C4-2B (cell line): ENCODE results near the gene TBC1D22A.

Experiments used
- ZFX ChIP-seq: fragments of 450-650 bp; IDR thresholded peaks from 2 replicates; pipeline ENCODE4 v1.6.1; 2017
- TF ChIP-seq, protein P1 (sequence below): fragments of 450-650 bp; conservative IDR thresholded peaks from 2 replicates; pipeline ENCODE4 v1.5.1; 2017; ENCODE audit warnings: mild to moderate bottlenecking

DNA sequence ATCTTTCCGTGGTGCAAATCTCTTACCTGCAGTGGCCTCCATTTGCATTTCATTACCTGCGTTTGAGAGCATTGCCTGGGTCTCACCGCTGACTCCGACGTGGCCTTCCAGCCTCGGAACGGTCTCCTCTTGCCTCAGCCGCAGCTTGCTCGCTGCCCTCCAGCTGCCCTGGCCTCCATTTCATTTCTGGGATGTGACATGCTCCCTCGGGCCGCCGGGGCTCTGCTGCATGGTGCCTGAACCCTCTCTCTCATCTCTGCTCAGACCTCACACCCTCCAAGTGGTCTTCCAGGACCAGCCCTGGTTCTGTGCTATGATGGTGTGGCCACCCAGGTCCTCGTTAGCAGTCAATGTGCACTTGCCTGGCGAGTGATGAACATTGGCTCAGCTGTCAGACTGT is 229.2 kb downstream of the TBC1D22A start:
- TF ChIP-seq, protein P1, sequence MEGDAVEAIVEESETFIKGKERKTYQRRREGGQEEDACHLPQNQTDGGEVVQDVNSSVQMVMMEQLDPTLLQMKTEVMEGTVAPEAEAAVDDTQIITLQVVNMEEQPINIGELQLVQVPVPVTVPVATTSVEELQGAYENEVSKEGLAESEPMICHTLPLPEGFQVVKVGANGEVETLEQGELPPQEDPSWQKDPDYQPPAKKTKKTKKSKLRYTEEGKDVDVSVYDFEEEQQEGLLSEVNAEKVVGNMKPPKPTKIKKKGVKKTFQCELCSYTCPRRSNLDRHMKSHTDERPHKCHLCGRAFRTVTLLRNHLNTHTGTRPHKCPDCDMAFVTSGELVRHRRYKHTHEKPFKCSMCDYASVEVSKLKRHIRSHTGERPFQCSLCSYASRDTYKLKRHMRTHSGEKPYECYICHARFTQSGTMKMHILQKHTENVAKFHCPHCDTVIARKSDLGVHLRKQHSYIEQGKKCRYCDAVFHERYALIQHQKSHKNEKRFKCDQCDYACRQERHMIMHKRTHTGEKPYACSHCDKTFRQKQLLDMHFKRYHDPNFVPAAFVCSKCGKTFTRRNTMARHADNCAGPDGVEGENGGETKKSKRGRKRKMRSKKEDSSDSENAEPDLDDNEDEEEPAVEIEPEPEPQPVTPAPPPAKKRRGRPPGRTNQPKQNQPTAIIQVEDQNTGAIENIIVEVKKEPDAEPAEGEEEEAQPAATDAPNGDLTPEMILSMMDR, result no peak
- TF ChIP-seq ZFX, result no peak
